GM23338 (cell line): ENCODE measurements around the gene SLC25A25. TPM values are rescaled to one million over a fixed set of nuclear protein-coding genes. Genes with fewer than 3 reads are reported as not detected.

ENCODE experiments used
- ATAC-seq: fragments of 200-7000 bp; cut with Tn5 transposase; 3 replicates; pipeline ENCODE4 v1.9.1; 2020
- DNase-seq: peaks from one replicate; pipeline ENCODE4 v3.0.0-alpha.2; 2015; ENCODE audit warnings: low spot score
- H2AFZ ChIP-seq: fragments of 200-600 bp; sonication (generic); 2 replicates; pipeline ENCODE4 v1.8.0; 2016; ENCODE audit warnings: antibody characterized with exemption, mild to moderate bottlenecking, moderate library complexity
- H3F3A ChIP-seq: fragments of 200-600 bp; sonication (generic); replicated peaks from 2 replicates; pipeline ENCODE4 v1.8.0; 2017; ENCODE audit warnings: antibody characterized with exemption, mixed run types, low read depth
- H3K27ac ChIP-seq: fragments of 200-600 bp; sonication (generic); 2 replicates; pipeline ENCODE4 v1.6.1; 2016; ENCODE audit warnings: low read depth
- H3K27me3 ChIP-seq: fragments of 200-600 bp; sonication (generic); 2 replicates; pipeline ENCODE4 v1.8.0; 2016; ENCODE audit warnings: mild to moderate bottlenecking, mixed run types, moderate library complexity; ENCODE audit not compliant: insufficient read depth
- H3K36me3 ChIP-seq: fragments of 200-600 bp; sonication (generic); 2 replicates; pipeline ENCODE4 v1.8.0; 2016; ENCODE audit warnings: mild to moderate bottlenecking; ENCODE audit not compliant: insufficient read depth
- H3K4me1 ChIP-seq: fragments of 200-600 bp; sonication (generic); 2 replicates; pipeline ENCODE4 v1.8.0; 2016; ENCODE audit warnings: mild to moderate bottlenecking, moderate library complexity; ENCODE audit not compliant: insufficient read depth
- H3K4me2 ChIP-seq: fragments of 200-600 bp; sonication (generic); 2 replicates; pipeline ENCODE4 v1.7.1; 2017; ENCODE audit warnings: mixed run types
- H3K4me3 ChIP-seq: fragments of 200-600 bp; sonication (generic); 2 replicates; pipeline ENCODE4 v1.6.1; 2016; ENCODE audit warnings: mixed run types
- H3K79me2 ChIP-seq: fragments of 200-600 bp; sonication (generic); replicated peaks from 2 replicates; pipeline ENCODE4 v1.8.0; 2017; ENCODE audit warnings: mild to moderate bottlenecking; ENCODE audit not compliant: insufficient read depth
- H3K9me2 ChIP-seq: fragments of 200-600 bp; sonication (generic); 2 replicates; pipeline ENCODE4 v1.8.0; 2017; ENCODE audit not compliant: insufficient read depth
- H4K20me1 ChIP-seq: fragments of 200-600 bp; sonication (generic); replicated peaks from 2 replicates; pipeline ENCODE4 v1.8.0; 2017; ENCODE audit warnings: mild to moderate bottlenecking; ENCODE audit not compliant: insufficient read depth
- H3K27ac Mint-ChIP-seq: 2 replicates; pipeline ENCODE4 v1.8.0; 2020; ENCODE audit warnings: inconsistent platforms, mild to moderate bottlenecking, moderate library complexity, mixed read lengths
- H3K27me3 Mint-ChIP-seq: 3 replicates; pipeline ENCODE4 v1.8.0; 2022; ENCODE audit warnings: low read depth, mild to moderate bottlenecking, moderate library complexity, mixed read lengths, inconsistent platforms; ENCODE audit not compliant: insufficient read depth, poor library complexity
- H3K36me3 Mint-ChIP-seq: 3 replicates; pipeline ENCODE4 v1.8.0; 2021; ENCODE audit warnings: low read depth, mild to moderate bottlenecking, inconsistent platforms, moderate library complexity, mixed read lengths
- H3K4me1 Mint-ChIP-seq: 3 replicates; pipeline ENCODE4 v1.8.0; 2020; ENCODE audit warnings: mild to moderate bottlenecking, inconsistent platforms, mixed read lengths
- H3K4me3 Mint-ChIP-seq: 3 replicates; pipeline ENCODE4 v1.8.0; 2021; ENCODE audit warnings: moderate library complexity, mild to moderate bottlenecking, inconsistent platforms, mixed read lengths
- H3K9me3 Mint-ChIP-seq: 3 replicates; pipeline ENCODE4 v1.8.0; 2020; ENCODE audit warnings: moderate library complexity, mild to moderate bottlenecking, inconsistent platforms, mixed read lengths
- CREB1 ChIP-seq: fragments of 250-450 bp; sonication (Bioruptor Pico); IDR thresholded peaks from 2 replicates; pipeline ENCODE4 v1.5.0; 2020; ENCODE audit warnings: low read depth, mild to moderate bottlenecking, moderate library complexity
- EZH2 ChIP-seq: fragments of 200-600 bp; sonication (generic); IDR thresholded peaks from one replicate; pipeline ENCODE4 v1.8.0; 2017; ENCODE audit warnings: antibody characterized with exemption, mild to moderate bottlenecking, low read depth; ENCODE audit not compliant: unreplicated experiment
- EZH2phosphoT487 ChIP-seq: fragments of 200-600 bp; sonication (generic); IDR thresholded peaks from one replicate; pipeline ENCODE4 v1.8.1; 2018; ENCODE audit warnings: antibody characterized with exemption; ENCODE audit not compliant: unreplicated experiment
- JUNB ChIP-seq: IDR thresholded peaks from one replicate; pipeline ENCODE4 v1.6.1; 2016; ENCODE audit warnings: antibody characterized with exemption; ENCODE audit not compliant: unreplicated experiment
- NANOG ChIP-seq: IDR thresholded peaks from 2 replicates; pipeline ENCODE4 v1.6.1; 2016; ENCODE audit warnings: antibody characterized with exemption, borderline replicate concordance
- POLR2AphosphoS5 ChIP-seq: IDR thresholded peaks from 2 replicates; pipeline ENCODE4 v1.6.1; 2016; ENCODE audit warnings: antibody characterized with exemption, low read depth
- STAT1 ChIP-seq: IDR thresholded peaks from one replicate; pipeline ENCODE4 v1.6.1; 2016; ENCODE audit warnings: antibody characterized with exemption; ENCODE audit not compliant: unreplicated experiment
- ZNF114 ChIP-seq: fragments of 250-450 bp; sonication (Bioruptor Pico); IDR thresholded peaks from 2 replicates; pipeline ENCODE4 v1.5.0; 2020; ENCODE audit warnings: mild to moderate bottlenecking, moderate library complexity
- ZNF331 ChIP-seq: fragments of 250-450 bp; sonication (Bioruptor Pico); IDR thresholded peaks from 2 replicates; pipeline ENCODE4 v1.5.0; 2020; ENCODE audit warnings: low read depth, mild to moderate bottlenecking, moderate library complexity
- polyA plus RNA-seq: library from polyadenylated mRNA; unstranded; fragments of >200 nt; fragmentation: Nextera tagmentation; extraction: Ambion mirVana; gene quantifications from 2 replicates; pipeline ENCODE4 v1.2.1, GENCODE V29; 2016
- total RNA-seq: library from RNA; depleted of rRNA; stranded (reverse); fragments of >200 nt; shearing (Covaris generic); gene quantifications from 2 replicates; pipeline ENCODE4 v1.2.3, GENCODE V29; 2014
- TF ChIP-seq, protein P1 (sequence below), 2 experiments: fragments of 200-600 bp in 1 of 2; sonication (generic) in 1 of 2; conservative IDR thresholded peaks; 2 replicates each; pipeline versions ENCODE4 v1.5.1 to v1.6.1; 2016 to 2017; ENCODE audit warnings: antibody characterized with exemption in 2 of 2, low read depth in 2 of 2, mild to moderate bottlenecking in 2 of 2, moderate library complexity in 1 of 2
- TF ChIP-seq, protein P2 (sequence below): IDR thresholded peaks from 2 replicates; pipeline ENCODE4 v1.6.1; 2016; ENCODE audit warnings: antibody characterized with exemption
- TF ChIP-seq, protein P3 (sequence below): IDR thresholded peaks from one replicate; pipeline ENCODE4 v1.6.1; 2018; ENCODE audit warnings: antibody characterized with exemption; ENCODE audit not compliant: unreplicated experiment

The SLC25A25 gene
- total and polyA plus RNA-seq, 2 experiments from 2014 or later = 7.1 to 27.0 TPM

DNA sequence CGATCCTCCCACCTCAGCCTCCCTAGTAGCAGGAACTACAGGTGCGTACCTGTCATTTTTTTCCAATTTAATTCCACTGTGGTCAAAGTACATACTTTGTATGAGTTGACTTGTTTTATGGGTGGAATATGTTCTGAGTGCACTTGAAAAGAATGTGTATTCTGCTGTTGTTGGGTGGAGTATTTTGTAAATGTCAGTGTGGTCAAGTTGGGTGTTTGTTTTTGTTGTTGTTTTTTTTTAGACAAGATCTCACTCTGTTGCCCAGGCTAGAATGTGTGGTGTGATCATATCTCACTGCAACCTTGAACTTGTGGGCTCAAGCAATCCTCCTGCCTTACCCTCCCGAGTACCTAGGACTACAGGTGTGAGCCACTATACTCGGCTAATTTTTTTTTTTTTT, 17.9 kb downstream of the SLC25A25 start:
- TF ChIP-seq, protein P1, sequence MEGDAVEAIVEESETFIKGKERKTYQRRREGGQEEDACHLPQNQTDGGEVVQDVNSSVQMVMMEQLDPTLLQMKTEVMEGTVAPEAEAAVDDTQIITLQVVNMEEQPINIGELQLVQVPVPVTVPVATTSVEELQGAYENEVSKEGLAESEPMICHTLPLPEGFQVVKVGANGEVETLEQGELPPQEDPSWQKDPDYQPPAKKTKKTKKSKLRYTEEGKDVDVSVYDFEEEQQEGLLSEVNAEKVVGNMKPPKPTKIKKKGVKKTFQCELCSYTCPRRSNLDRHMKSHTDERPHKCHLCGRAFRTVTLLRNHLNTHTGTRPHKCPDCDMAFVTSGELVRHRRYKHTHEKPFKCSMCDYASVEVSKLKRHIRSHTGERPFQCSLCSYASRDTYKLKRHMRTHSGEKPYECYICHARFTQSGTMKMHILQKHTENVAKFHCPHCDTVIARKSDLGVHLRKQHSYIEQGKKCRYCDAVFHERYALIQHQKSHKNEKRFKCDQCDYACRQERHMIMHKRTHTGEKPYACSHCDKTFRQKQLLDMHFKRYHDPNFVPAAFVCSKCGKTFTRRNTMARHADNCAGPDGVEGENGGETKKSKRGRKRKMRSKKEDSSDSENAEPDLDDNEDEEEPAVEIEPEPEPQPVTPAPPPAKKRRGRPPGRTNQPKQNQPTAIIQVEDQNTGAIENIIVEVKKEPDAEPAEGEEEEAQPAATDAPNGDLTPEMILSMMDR (conservative IDR thresholded peaks at IDR 0.05; ENCODE audit: low read depth in 2 of 2) = no peak
- TF ChIP-seq JUNB (no peak), EZH2phosphoT487 (no peak), ZNF331 (CRISPR knock-in tag) (no peak), CREB1 (CRISPR knock-in tag) (no peak), STAT1 (no peak)

DNA sequence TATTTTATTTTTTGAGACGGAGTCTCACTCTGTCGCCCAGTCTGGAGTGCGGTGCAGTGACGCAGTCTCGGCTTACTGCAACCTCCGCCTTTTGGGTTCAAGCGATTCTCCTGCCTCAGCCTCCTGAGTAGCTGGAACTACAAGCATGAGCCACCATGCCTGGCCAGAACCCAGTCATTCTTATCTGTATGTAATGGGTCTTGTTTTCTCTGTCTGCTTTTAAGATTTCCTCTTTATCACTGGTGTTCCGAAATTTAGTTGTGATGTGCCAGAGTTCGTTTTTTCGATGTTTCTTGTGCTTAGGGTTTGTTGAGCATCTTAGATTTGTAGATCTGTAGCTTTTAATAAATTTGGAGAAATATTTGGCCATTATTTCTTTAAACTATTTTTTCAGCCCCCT, 19.2 kb downstream of the SLC25A25 start:
- peaks cover 6% of the 10 kb centered on the region for H4K20me1 ChIP-seq
- Mint-ChIP-seq H3K27ac (no peak overlapping the region), H3K27me3 (peaks cover 7% of the 10 kb centered on the region), H3K36me3 (peaks cover 7% of the 10 kb centered on the region), H3K9me3 (no peaks in the 10 kb centered on the region), H3K4me1 (peaks cover 20% of the 10 kb centered on the region), H3K4me3 (no peak overlapping the region)
- H2AFZ ChIP-seq = no peak overlapping the region
- no peak overlapping the region for H3K4me2 ChIP-seq
- H3K27me3 ChIP-seq = no peaks in the 10 kb centered on the region
- H3F3A ChIP-seq = peaks cover 5% of the 10 kb centered on the region; the same call in 1 of the 2 replicates
- H3K36me3 ChIP-seq = no peaks in the 10 kb centered on the region
- no peaks in the 10 kb centered on the region; the same call in 1 of the 2 replicates for H3K4me1 ChIP-seq
- H3K4me3 ChIP-seq = no peak overlapping the region
- ATAC-seq (no peak), DNase-seq (no peak)
- H3K9me2 ChIP-seq = no peaks in the 10 kb centered on the region
- no peak overlapping the region for H3K27ac ChIP-seq
- H3K79me2 ChIP-seq = peaks cover 48% of the 10 kb centered on the region
- TF ChIP-seq, protein P2, sequence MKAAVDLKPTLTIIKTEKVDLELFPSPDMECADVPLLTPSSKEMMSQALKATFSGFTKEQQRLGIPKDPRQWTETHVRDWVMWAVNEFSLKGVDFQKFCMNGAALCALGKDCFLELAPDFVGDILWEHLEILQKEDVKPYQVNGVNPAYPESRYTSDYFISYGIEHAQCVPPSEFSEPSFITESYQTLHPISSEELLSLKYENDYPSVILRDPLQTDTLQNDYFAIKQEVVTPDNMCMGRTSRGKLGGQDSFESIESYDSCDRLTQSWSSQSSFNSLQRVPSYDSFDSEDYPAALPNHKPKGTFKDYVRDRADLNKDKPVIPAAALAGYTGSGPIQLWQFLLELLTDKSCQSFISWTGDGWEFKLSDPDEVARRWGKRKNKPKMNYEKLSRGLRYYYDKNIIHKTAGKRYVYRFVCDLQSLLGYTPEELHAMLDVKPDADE = no peak
- no peak for TF ChIP-seq POLR2AphosphoS5
- TF ChIP-seq, protein P1 (conservative IDR thresholded peaks at IDR 0.05; ENCODE audit: low read depth in 2 of 2) = no peak
- TF ChIP-seq, protein P3, sequence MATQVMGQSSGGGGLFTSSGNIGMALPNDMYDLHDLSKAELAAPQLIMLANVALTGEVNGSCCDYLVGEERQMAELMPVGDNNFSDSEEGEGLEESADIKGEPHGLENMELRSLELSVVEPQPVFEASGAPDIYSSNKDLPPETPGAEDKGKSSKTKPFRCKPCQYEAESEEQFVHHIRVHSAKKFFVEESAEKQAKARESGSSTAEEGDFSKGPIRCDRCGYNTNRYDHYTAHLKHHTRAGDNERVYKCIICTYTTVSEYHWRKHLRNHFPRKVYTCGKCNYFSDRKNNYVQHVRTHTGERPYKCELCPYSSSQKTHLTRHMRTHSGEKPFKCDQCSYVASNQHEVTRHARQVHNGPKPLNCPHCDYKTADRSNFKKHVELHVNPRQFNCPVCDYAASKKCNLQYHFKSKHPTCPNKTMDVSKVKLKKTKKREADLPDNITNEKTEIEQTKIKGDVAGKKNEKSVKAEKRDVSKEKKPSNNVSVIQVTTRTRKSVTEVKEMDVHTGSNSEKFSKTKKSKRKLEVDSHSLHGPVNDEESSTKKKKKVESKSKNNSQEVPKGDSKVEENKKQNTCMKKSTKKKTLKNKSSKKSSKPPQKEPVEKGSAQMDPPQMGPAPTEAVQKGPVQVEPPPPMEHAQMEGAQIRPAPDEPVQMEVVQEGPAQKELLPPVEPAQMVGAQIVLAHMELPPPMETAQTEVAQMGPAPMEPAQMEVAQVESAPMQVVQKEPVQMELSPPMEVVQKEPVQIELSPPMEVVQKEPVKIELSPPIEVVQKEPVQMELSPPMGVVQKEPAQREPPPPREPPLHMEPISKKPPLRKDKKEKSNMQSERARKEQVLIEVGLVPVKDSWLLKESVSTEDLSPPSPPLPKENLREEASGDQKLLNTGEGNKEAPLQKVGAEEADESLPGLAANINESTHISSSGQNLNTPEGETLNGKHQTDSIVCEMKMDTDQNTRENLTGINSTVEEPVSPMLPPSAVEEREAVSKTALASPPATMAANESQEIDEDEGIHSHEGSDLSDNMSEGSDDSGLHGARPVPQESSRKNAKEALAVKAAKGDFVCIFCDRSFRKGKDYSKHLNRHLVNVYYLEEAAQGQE = no peak
- no peak for TF ChIP-seq EZH2phosphoT487
- TF ChIP-seq STAT1 = no peak
- no peak for TF ChIP-seq NANOG
- TF ChIP-seq EZH2 = no peak
- TF ChIP-seq ZNF114 = no peak
- no peak for TF ChIP-seq JUNB
- TF ChIP-seq CREB1 (CRISPR knock-in tag) = no peak
- TF ChIP-seq ZNF331 (CRISPR knock-in tag) = no peak

More for the DNA sequence above, 17.9 kb downstream of the SLC25A25 start:
- DNase-seq (no peak), ATAC-seq (no peak)
- Mint-ChIP-seq H3K27ac (no peak overlapping the region), H3K4me1 (peaks cover 17% of the 10 kb centered on the region), H3K36me3 (peaks cover 9% of the 10 kb centered on the region), H3K9me3 (no peaks in the 10 kb centered on the region), H3K27me3 (peaks cover 6% of the 10 kb centered on the region), H3K4me3 (no peak overlapping the region)
- no peaks in the 10 kb centered on the region; the same call in 1 of the 2 replicates for H3K4me1 ChIP-seq
- H3K9me2 ChIP-seq = no peaks in the 10 kb centered on the region
- no peak overlapping the region for H3K4me3 ChIP-seq
- no peak overlapping the region for H3K27ac ChIP-seq
- no peak overlapping the region for H2AFZ ChIP-seq
- no peaks in the 10 kb centered on the region for H3K27me3 ChIP-seq
- H3K36me3 ChIP-seq = no peaks in the 10 kb centered on the region
- peaks cover 6% of the 10 kb centered on the region for H4K20me1 ChIP-seq
- peaks cover 49% of the 10 kb centered on the region for H3K79me2 ChIP-seq
- no peak overlapping the region for H3K4me2 ChIP-seq
- H3F3A ChIP-seq = peaks cover 4% of the 10 kb centered on the region; the same call in 1 of the 2 replicates
